Transverse colon (tissue), 4 donors: ENCODE measurements around the gene MARS1.

Experiments
- CTCF ChIP-seq, 5 experiments: fragments of 200-600 bp in 3 of 5; fragments of 450-650 bp in 2 of 5; sonication (generic) in 3 of 5; IDR thresholded peaks; 1 replicate in 2 of 5; 2 replicates in 3 of 5; pipeline ENCODE4 v1.5.1; 2016 to 2017; ENCODE audit warnings: antibody characterized with exemption in 5 of 5, inconsistent platforms in 3 of 5, mild to moderate bottlenecking in 2 of 5, moderate library complexity in 1 of 5
- EP300 ChIP-seq: sonication (generic); formaldehyde crosslinking; IDR thresholded peaks from one replicate; pipeline ENCODE4 v1.6.1; 2017; ENCODE audit warnings: antibody characterized with exemption, low read depth
- POLR2A ChIP-seq: fragments of 450-650 bp; IDR thresholded peaks from one replicate; pipeline ENCODE4 v1.6.1; 2016; ENCODE audit warnings: antibody characterized with exemption, mild to moderate bottlenecking, moderate library complexity
- POLR2AphosphoS5 ChIP-seq, 3 donors: sonication (generic); formaldehyde crosslinking; IDR thresholded peaks; one replicate each; pipeline ENCODE4 v1.6.1; 2016; ENCODE audit warnings: antibody characterized with exemption in 3 of 3

GRCh38 chr12:57526477-57527126, 38.7 kb downstream of the MARS1 start:
- TF ChIP-seq POLR2AphosphoS5 (IDR thresholded peaks at IDR 0.05) (no peak), CTCF (IDR thresholded peaks at IDR 0.05) (no peak), POLR2A (no peak), EP300 (no peak)
